Stimulated activated CD4-positive, alpha-beta T cell treated with anti-CD3 and anti-CD28 coated beads, Interleukin-4, amount 100 ng/mL, for 4 hours (primary cell): ENCODE data around the gene KLRK1.
"Not testable (repeated sequence)": the region's sequence is repeated elsewhere in the genome, so short reads cannot be mapped to it uniquely, and the experiment has no call there.

ENCODE experiments used
- DNase-seq, 2 experiments: peaks; one replicate each; pipeline ENCODE4 v3.0.0-alpha.2; 2020

KLRK1 gene

GRCh38 chr12:10361622-10362021 lies 28.2 kb downstream of the KLRK1 start:
- no peak for DNase-seq

DNA sequence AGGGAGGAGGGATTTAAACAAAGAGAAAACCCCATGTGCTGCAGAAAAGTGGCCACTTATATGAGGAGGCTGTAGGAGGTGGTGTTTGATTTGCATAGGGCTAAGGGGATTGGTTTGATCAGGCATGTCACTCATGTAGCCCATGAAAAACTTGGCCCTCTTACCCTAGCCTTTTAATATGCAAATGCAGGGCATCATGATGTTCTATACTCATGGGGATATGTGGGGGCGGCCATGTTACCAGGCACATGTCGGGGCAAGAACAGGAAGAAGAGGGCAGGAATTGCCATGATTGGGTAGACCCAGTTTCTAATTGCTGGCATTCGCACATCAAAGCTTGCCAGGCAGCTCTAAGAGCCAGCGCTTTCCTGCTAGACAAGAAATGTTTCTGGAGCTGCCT lies 28.8 kb downstream of the KLRK1 start:
- DNase-seq: no peak

DNA sequence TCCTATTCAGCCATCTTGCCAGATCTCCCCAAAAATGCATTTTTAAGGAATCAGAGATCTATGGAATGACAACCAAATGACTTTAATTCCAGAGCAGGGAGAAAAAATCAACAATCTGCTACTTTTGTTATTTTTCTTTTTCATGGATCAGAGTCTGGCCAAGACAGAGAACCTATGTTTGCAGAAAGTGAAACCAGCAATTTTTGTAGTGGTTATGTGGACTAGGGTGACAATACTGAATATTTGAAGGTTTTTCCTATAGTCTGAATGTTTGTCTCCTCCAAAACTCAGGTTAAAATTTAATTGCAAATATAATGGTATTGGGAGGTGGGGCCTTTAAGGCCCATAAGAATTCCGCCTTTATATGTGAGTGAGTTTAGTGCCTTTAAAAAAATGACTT lies 30.9 kb downstream of the KLRK1 start:
- no peak for DNase-seq

GRCh38 chr12:10358131-10358530 lies 31.7 kb downstream of the KLRK1 start:
- DNase-seq: no peak

DNA sequence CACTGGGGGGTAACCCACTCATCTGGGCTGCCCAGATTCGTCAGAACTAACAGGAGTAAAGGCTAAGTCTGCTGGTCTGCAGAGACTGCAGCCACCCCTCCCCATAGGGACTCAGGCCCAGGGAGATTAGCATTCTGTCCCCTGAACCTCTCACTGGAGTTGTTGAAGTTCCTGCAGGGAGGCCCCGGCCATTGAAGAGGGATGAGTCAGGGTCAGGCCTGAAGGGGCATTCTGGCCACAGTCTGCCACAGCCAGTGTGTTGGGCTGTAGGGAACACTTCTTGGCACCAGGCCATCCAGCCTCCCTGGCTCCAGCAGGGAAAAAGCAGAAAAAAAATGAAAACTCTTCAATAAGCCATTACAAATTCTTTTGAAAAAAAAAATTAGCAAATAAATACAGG lies 35.3 kb downstream of the KLRK1 start:
- no peak for DNase-seq

GRCh38 chr12:10354071-10354470 lies 35.8 kb downstream of the KLRK1 start:
- no peak for DNase-seq

DNA sequence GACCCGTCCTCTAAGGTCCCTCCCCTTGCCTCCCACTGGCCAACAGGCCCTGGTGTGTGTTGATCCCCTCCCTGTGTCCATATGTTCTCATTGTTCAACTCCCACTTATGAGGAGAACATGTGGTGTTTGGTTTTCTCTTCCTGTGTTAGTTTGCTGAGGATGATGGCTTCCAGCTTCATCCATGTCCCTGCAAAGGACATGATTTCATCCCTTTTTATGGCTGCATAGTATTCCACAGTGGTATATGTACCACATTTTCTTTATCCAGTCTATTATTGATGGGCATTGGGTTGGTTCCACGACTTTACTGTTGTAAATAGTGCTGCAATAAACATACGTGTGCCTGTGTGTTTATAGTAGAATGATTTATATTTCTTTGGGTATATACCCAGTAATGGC lies 38.4 kb downstream of the KLRK1 start:
- not testable (repeated sequence) for DNase-seq

DNA sequence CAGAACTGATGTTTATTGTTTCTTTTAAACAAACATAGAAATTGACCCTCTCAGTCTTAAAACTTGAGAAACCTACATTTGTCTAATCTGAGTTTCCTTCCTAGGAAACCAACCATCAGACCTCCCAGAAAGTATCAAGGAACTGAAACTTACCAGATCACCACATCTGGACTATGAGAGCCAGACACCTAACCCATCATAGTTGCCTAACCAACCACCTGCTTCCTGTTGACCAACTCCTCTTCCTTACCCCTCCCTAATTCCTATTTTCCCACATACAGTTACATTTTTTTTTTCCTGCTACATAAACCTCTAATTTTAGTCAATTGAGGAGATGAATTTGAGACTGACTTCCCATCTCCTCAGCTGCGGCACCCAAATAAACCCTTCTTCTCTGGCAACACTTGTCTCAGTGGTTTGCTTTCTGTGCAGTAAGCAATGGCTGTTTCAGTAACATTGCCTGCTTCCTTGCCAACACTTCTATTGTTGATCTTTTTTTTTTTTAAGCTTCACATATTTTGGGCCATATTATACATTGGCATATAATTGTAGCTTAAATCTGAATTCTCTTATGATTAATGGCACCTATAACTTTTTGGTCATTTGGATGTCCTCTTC lies 47.8 kb downstream of the KLRK1 start:
- DNase-seq: no peak

- not testable (repeated sequence) for DNase-seq
These were observed 48.9 kb downstream of the KLRK1 start for GRCh38 chr12:10340946-10341345.

DNA sequence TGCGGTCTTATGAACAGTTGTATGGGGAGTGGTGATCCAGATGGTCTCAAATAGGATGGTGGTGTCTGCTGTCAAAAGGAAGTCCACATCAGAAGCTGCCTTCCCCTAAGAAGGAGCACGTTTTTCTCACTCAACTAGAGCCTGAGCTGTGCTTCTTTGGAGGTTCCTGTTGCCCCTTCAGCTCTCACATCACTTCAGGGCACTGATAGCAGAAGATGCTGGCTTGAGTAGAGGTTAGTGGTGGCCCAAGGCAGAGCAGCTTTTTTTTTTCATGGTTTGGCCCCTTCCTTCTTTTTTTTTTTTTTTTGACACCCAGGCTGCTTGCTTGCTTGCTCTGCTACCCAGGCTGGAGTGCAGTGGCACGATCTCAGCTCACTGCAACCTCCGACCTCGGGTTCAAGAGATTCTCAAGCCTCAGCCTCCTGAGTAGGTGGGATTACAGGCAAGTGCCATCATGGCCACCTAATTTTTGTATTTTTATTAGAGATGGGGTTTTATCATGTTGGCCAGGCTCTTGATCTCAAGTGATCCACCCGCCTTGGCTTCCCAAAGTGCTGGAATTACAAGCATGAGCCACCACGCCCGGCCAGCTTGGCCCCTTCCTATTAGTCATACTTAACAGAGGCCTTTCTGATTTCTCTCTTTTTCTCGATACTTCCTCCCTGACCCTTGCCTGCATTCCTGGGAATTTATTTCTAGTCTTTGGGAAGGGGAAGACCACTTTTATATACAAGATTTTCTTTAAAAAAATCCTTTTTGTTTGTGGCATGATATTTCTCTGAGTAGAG lies 50.6 kb downstream of the KLRK1 start:
- no peak for DNase-seq

- not testable (repeated sequence) for DNase-seq
These were observed 51.4 kb downstream of the KLRK1 start for GRCh38 chr12:10338470-10338869.

GRCh38 chr12:10336196-10336595 lies 53.6 kb downstream of the KLRK1 start:
- DNase-seq: not testable (repeated sequence)

DNA sequence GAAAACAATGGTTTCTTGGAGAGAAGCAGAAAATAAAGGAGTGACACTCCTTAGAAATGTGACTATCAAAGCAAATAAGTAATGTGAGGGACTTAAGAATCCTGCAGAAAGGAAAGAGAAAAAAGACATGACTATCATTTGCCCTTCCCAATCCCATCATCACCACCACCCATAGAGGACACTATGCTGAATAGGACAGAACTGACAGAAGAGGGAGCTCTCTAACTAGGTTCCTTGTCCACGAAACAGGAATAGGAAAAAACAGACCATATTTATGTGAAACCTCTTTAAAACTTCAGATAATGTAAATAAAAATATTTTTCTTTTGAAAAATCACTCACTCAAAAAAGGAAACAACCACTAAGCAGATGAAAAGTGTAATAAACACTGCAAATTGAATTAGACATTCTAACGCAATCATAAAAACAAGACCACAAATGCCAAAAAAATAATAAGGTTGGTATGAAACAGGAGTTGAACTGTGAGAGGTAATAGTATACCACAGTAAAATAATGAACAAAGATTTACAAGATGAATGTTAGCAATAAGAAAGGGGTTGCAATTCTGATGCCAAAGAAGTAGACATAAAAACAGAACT lies 58.1 kb downstream of the KLRK1 start:
- no peak for DNase-seq

DNA sequence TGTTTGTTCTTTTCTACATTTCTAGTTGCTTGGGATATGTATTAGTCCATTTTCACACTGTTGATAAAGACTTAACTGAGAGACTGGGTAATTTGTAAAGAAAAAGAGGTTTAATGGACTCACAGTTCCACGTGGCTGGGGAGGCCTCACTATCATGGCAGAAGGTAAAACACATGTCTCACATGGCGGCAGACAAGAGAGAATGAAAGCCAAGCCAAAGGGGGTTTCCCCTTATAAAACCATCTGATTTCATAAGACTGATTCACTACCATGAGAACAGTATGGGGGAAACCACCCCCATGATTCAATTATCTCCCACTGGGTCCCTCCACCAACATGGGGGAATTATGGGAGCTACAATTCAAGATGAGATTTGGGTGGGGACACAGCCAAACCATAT lies 61.1 kb downstream of the KLRK1 start:
- DNase-seq: not testable (repeated sequence)
